GM23338 (cell line): ENCODE results near the gene SGCD. TPM values are rescaled to one million over a fixed set of nuclear protein-coding genes. Genes with fewer than 3 reads are reported as not detected.
A peak's percentile ranks its signal among the peaks of the same experiment; 100 is the strongest.

ENCODE experiments used
- ATAC-seq: fragments of 200-7000 bp; cut with Tn5 transposase; 3 replicates; pipeline ENCODE4 v1.9.1; 2020
- DNase-seq: peaks from one replicate; pipeline ENCODE4 v3.0.0-alpha.2; 2015; ENCODE audit warnings: low spot score
- H2AFZ ChIP-seq: fragments of 200-600 bp; sonication (generic); 2 replicates; pipeline ENCODE4 v1.8.0; 2016; ENCODE audit warnings: antibody characterized with exemption, mild to moderate bottlenecking, moderate library complexity
- H3F3A ChIP-seq: fragments of 200-600 bp; sonication (generic); replicated peaks from 2 replicates; pipeline ENCODE4 v1.8.0; 2017; ENCODE audit warnings: antibody characterized with exemption, mixed run types, low read depth
- H3K27ac ChIP-seq: fragments of 200-600 bp; sonication (generic); 2 replicates; pipeline ENCODE4 v1.6.1; 2016; ENCODE audit warnings: low read depth
- H3K27me3 ChIP-seq: fragments of 200-600 bp; sonication (generic); 2 replicates; pipeline ENCODE4 v1.8.0; 2016; ENCODE audit warnings: mild to moderate bottlenecking, mixed run types, moderate library complexity; ENCODE audit not compliant: insufficient read depth
- H3K36me3 ChIP-seq: fragments of 200-600 bp; sonication (generic); 2 replicates; pipeline ENCODE4 v1.8.0; 2016; ENCODE audit warnings: mild to moderate bottlenecking; ENCODE audit not compliant: insufficient read depth
- H3K4me1 ChIP-seq: fragments of 200-600 bp; sonication (generic); 2 replicates; pipeline ENCODE4 v1.8.0; 2016; ENCODE audit warnings: mild to moderate bottlenecking, moderate library complexity; ENCODE audit not compliant: insufficient read depth
- H3K4me2 ChIP-seq: fragments of 200-600 bp; sonication (generic); 2 replicates; pipeline ENCODE4 v1.7.1; 2017; ENCODE audit warnings: mixed run types
- H3K4me3 ChIP-seq: fragments of 200-600 bp; sonication (generic); 2 replicates; pipeline ENCODE4 v1.6.1; 2016; ENCODE audit warnings: mixed run types
- H3K79me2 ChIP-seq: fragments of 200-600 bp; sonication (generic); replicated peaks from 2 replicates; pipeline ENCODE4 v1.8.0; 2017; ENCODE audit warnings: mild to moderate bottlenecking; ENCODE audit not compliant: insufficient read depth
- H3K9me2 ChIP-seq: fragments of 200-600 bp; sonication (generic); 2 replicates; pipeline ENCODE4 v1.8.0; 2017; ENCODE audit not compliant: insufficient read depth
- H4K20me1 ChIP-seq: fragments of 200-600 bp; sonication (generic); replicated peaks from 2 replicates; pipeline ENCODE4 v1.8.0; 2017; ENCODE audit warnings: mild to moderate bottlenecking; ENCODE audit not compliant: insufficient read depth
- H3K27ac Mint-ChIP-seq: 2 replicates; pipeline ENCODE4 v1.8.0; 2020; ENCODE audit warnings: inconsistent platforms, mild to moderate bottlenecking, moderate library complexity, mixed read lengths
- H3K27me3 Mint-ChIP-seq: 3 replicates; pipeline ENCODE4 v1.8.0; 2022; ENCODE audit warnings: low read depth, mild to moderate bottlenecking, moderate library complexity, mixed read lengths, inconsistent platforms; ENCODE audit not compliant: insufficient read depth, poor library complexity
- H3K36me3 Mint-ChIP-seq: 3 replicates; pipeline ENCODE4 v1.8.0; 2021; ENCODE audit warnings: low read depth, mild to moderate bottlenecking, inconsistent platforms, moderate library complexity, mixed read lengths
- H3K4me1 Mint-ChIP-seq: 3 replicates; pipeline ENCODE4 v1.8.0; 2020; ENCODE audit warnings: mild to moderate bottlenecking, inconsistent platforms, mixed read lengths
- H3K4me3 Mint-ChIP-seq: 3 replicates; pipeline ENCODE4 v1.8.0; 2021; ENCODE audit warnings: moderate library complexity, mild to moderate bottlenecking, inconsistent platforms, mixed read lengths
- H3K9me3 Mint-ChIP-seq: 3 replicates; pipeline ENCODE4 v1.8.0; 2020; ENCODE audit warnings: moderate library complexity, mild to moderate bottlenecking, inconsistent platforms, mixed read lengths
- CREB1 ChIP-seq: fragments of 250-450 bp; sonication (Bioruptor Pico); IDR thresholded peaks from 2 replicates; pipeline ENCODE4 v1.5.0; 2020; ENCODE audit warnings: low read depth, mild to moderate bottlenecking, moderate library complexity
- EZH2 ChIP-seq: fragments of 200-600 bp; sonication (generic); IDR thresholded peaks from one replicate; pipeline ENCODE4 v1.8.0; 2017; ENCODE audit warnings: antibody characterized with exemption, mild to moderate bottlenecking, low read depth; ENCODE audit not compliant: unreplicated experiment
- NANOG ChIP-seq: IDR thresholded peaks from 2 replicates; pipeline ENCODE4 v1.6.1; 2016; ENCODE audit warnings: antibody characterized with exemption, borderline replicate concordance
- POLR2AphosphoS5 ChIP-seq: IDR thresholded peaks from 2 replicates; pipeline ENCODE4 v1.6.1; 2016; ENCODE audit warnings: antibody characterized with exemption, low read depth
- STAT1 ChIP-seq: IDR thresholded peaks from one replicate; pipeline ENCODE4 v1.6.1; 2016; ENCODE audit warnings: antibody characterized with exemption; ENCODE audit not compliant: unreplicated experiment
- ZNF331 ChIP-seq: fragments of 250-450 bp; sonication (Bioruptor Pico); IDR thresholded peaks from 2 replicates; pipeline ENCODE4 v1.5.0; 2020; ENCODE audit warnings: low read depth, mild to moderate bottlenecking, moderate library complexity
- polyA plus RNA-seq: library from polyadenylated mRNA; unstranded; fragments of >200 nt; fragmentation: Nextera tagmentation; extraction: Ambion mirVana; gene quantifications from 2 replicates; pipeline ENCODE4 v1.2.1, GENCODE V29; 2016
- total RNA-seq: library from RNA; depleted of rRNA; stranded (reverse); fragments of >200 nt; shearing (Covaris generic); gene quantifications from 2 replicates; pipeline ENCODE4 v1.2.3, GENCODE V29; 2014
- TF ChIP-seq, protein P1 (sequence below): IDR thresholded peaks from one replicate; pipeline ENCODE4 v1.6.1; 2018; ENCODE audit warnings: antibody characterized with exemption; ENCODE audit not compliant: unreplicated experiment
- TF ChIP-seq, protein P2 (sequence below): IDR thresholded peaks from 2 replicates; pipeline ENCODE4 v1.6.1; 2016; ENCODE audit warnings: antibody characterized with exemption
- TF ChIP-seq, protein P3 (sequence below), 2 experiments: fragments of 200-600 bp in 1 of 2; sonication (generic) in 1 of 2; conservative IDR thresholded peaks; 2 replicates each; pipeline versions ENCODE4 v1.5.1 to v1.6.1; 2016 to 2017; ENCODE audit warnings: antibody characterized with exemption in 2 of 2, low read depth in 2 of 2, mild to moderate bottlenecking in 2 of 2, moderate library complexity in 1 of 2

The SGCD gene
- total and polyA plus RNA-seq, 2 experiments from 2014 or later, result 0.03 to 0.05 TPM

DNA sequence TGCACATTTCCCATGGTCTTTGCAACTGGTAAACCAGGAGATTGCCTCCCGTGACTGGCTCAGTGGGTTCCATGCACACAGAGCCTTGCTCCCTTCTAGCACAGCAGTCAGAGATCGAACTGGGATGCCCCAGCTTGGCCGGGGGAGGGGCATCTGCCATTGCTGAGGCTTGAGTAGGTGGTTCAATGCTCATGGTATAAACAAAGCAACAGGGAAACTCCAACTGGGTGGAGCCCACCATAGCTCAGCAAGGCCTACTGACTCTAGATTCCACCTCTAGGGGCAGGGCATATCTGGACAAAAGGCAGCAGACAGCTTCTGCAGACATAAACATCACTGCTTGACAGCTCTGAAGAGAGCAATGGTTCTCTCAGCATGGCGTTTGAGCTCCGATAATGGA is 456.1 kb downstream of the SGCD start (continued):
- TF ChIP-seq, protein P1, sequence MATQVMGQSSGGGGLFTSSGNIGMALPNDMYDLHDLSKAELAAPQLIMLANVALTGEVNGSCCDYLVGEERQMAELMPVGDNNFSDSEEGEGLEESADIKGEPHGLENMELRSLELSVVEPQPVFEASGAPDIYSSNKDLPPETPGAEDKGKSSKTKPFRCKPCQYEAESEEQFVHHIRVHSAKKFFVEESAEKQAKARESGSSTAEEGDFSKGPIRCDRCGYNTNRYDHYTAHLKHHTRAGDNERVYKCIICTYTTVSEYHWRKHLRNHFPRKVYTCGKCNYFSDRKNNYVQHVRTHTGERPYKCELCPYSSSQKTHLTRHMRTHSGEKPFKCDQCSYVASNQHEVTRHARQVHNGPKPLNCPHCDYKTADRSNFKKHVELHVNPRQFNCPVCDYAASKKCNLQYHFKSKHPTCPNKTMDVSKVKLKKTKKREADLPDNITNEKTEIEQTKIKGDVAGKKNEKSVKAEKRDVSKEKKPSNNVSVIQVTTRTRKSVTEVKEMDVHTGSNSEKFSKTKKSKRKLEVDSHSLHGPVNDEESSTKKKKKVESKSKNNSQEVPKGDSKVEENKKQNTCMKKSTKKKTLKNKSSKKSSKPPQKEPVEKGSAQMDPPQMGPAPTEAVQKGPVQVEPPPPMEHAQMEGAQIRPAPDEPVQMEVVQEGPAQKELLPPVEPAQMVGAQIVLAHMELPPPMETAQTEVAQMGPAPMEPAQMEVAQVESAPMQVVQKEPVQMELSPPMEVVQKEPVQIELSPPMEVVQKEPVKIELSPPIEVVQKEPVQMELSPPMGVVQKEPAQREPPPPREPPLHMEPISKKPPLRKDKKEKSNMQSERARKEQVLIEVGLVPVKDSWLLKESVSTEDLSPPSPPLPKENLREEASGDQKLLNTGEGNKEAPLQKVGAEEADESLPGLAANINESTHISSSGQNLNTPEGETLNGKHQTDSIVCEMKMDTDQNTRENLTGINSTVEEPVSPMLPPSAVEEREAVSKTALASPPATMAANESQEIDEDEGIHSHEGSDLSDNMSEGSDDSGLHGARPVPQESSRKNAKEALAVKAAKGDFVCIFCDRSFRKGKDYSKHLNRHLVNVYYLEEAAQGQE, result no peak
- TF ChIP-seq EZH2 (no peak), NANOG (no peak), CREB1 (CRISPR knock-in tag) (no peak)

- Mint-ChIP-seq H3K4me3 (no peak overlapping the region), H3K4me1 (peaks cover 30% of the 10 kb centered on the region), H3K36me3 (no peaks in the 10 kb centered on the region), H3K27me3 (peaks cover 9% of the 10 kb centered on the region), H3K9me3 (peaks cover 9% of the 10 kb centered on the region; the same call in 1 of the 3 replicates), H3K27ac (peak overlapping the region; percentile 65; the same call in 1 of the 2 replicates)
- H3K27ac ChIP-seq, result 0 out of 2 replicates have a peak overlapping the region, but pooled peaks have one; percentile 13
- H3K36me3 ChIP-seq, result no peaks in the 10 kb centered on the region
- H3K79me2 ChIP-seq, result no peaks in the 10 kb centered on the region
- ATAC-seq (no peak), DNase-seq (no peak)
- H3K27me3 ChIP-seq, result no peaks in the 10 kb centered on the region
- no peaks in the 10 kb centered on the region for H3K9me2 ChIP-seq
- no peaks in the 10 kb centered on the region for H4K20me1 ChIP-seq
- peaks cover 21% of the 10 kb centered on the region for H3K4me1 ChIP-seq
- no peaks in the 10 kb centered on the region for H3F3A ChIP-seq
- no peak overlapping the region for H3K4me2 ChIP-seq
- no peak overlapping the region for H3K4me3 ChIP-seq
- H2AFZ ChIP-seq, result 0 out of 2 replicates have a peak overlapping the region, but pooled peaks have one; percentile 56
- TF ChIP-seq NANOG, result no peak
- TF ChIP-seq, protein P1, result no peak
- TF ChIP-seq ZNF331 (CRISPR knock-in tag), result no peak
- TF ChIP-seq, protein P2, sequence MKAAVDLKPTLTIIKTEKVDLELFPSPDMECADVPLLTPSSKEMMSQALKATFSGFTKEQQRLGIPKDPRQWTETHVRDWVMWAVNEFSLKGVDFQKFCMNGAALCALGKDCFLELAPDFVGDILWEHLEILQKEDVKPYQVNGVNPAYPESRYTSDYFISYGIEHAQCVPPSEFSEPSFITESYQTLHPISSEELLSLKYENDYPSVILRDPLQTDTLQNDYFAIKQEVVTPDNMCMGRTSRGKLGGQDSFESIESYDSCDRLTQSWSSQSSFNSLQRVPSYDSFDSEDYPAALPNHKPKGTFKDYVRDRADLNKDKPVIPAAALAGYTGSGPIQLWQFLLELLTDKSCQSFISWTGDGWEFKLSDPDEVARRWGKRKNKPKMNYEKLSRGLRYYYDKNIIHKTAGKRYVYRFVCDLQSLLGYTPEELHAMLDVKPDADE, result no peak
- no peak for TF ChIP-seq CREB1 (CRISPR knock-in tag)
- no peak for TF ChIP-seq POLR2AphosphoS5
- TF ChIP-seq, protein P3, sequence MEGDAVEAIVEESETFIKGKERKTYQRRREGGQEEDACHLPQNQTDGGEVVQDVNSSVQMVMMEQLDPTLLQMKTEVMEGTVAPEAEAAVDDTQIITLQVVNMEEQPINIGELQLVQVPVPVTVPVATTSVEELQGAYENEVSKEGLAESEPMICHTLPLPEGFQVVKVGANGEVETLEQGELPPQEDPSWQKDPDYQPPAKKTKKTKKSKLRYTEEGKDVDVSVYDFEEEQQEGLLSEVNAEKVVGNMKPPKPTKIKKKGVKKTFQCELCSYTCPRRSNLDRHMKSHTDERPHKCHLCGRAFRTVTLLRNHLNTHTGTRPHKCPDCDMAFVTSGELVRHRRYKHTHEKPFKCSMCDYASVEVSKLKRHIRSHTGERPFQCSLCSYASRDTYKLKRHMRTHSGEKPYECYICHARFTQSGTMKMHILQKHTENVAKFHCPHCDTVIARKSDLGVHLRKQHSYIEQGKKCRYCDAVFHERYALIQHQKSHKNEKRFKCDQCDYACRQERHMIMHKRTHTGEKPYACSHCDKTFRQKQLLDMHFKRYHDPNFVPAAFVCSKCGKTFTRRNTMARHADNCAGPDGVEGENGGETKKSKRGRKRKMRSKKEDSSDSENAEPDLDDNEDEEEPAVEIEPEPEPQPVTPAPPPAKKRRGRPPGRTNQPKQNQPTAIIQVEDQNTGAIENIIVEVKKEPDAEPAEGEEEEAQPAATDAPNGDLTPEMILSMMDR (conservative IDR thresholded peaks at IDR 0.05; ENCODE audit: low read depth in 2 of 2), result no peak
- no peak for TF ChIP-seq STAT1
Observed at GRCh38 chr5:156794687-156795086, 467.7 kb downstream of the SGCD start.
